ELF-1 (cell line): Measurements from ENCODE around the gene EIF2AK3.
"Not testable (repeated sequence)": the region's sequence is repeated elsewhere in the genome, so short reads cannot be mapped to it uniquely, and the experiment has no call there.

Experiments used
- DNase-seq: peaks from one replicate; pipeline ENCODE4 v3.0.0-alpha.2; 2016; ENCODE audit warnings: low read depth, low spot score

The EIF2AK3 gene

GRCh38 chr2:88636026-88636425 is 8.8 kb upstream of the EIF2AK3 start:
- no peak for DNase-seq

- no peak for DNase-seq
These were observed 5.3 kb upstream of the EIF2AK3 start for GRCh38 chr2:88632569-88632968.

GRCh38 chr2:88628571-88628939 is 1.3 kb upstream of the EIF2AK3 start:
- DNase-seq, result no peak

- no peak for DNase-seq
These were observed 749 bp upstream of the EIF2AK3 start for GRCh38 chr2:88627856-88628570.

GRCh38 chr2:88626171-88627054 is 851 bp downstream of the EIF2AK3 start:
- peak; percentile 60 for DNase-seq

- DNase-seq, result no peak
These were observed 2.8 kb downstream of the EIF2AK3 start for GRCh38 chr2:88624477-88624876.

- not testable (repeated sequence) for DNase-seq
These were observed 3.3 kb downstream of the EIF2AK3 start for GRCh38 chr2:88623831-88624465.

- DNase-seq, result no peak
These were observed 5.0 kb downstream of the EIF2AK3 start for GRCh38 chr2:88622307-88622706.

GRCh38 chr2:88621432-88621831 is 5.8 kb downstream of the EIF2AK3 start:
- no peak for DNase-seq

- DNase-seq, result no peak
These were observed 7.2 kb downstream of the EIF2AK3 start for GRCh38 chr2:88620015-88620414.

GRCh38 chr2:88615822-88616221 is 11.4 kb downstream of the EIF2AK3 start:
- no peak for DNase-seq

GRCh38 chr2:88614497-88615157 is 12.6 kb downstream of the EIF2AK3 start:
- no peak for DNase-seq

GRCh38 chr2:88613921-88614320 is 13.3 kb downstream of the EIF2AK3 start:
- no peak for DNase-seq

GRCh38 chr2:88608184-88608583 is 19.1 kb downstream of the EIF2AK3 start:
- DNase-seq, result no peak

- DNase-seq, result no peak
These were observed 19.8 kb downstream of the EIF2AK3 start for GRCh38 chr2:88607416-88607815.

- no peak for DNase-seq
These were observed 20.8 kb downstream of the EIF2AK3 start for GRCh38 chr2:88606371-88607030.

- no peak for DNase-seq
These were observed 24.1 kb downstream of the EIF2AK3 start for GRCh38 chr2:88603146-88603545.

GRCh38 chr2:88602022-88602421 is 25.2 kb downstream of the EIF2AK3 start:
- DNase-seq, result no peak

- DNase-seq, result no peak
These were observed 26.0 kb downstream of the EIF2AK3 start for GRCh38 chr2:88601286-88601685.

- peak; percentile 63 for DNase-seq
These were observed 27.2 kb downstream of the EIF2AK3 start for GRCh38 chr2:88600038-88600465.

- no peak for DNase-seq
These were observed 27.7 kb downstream of the EIF2AK3 start for GRCh38 chr2:88599527-88599926.
